Uterus (tissue), 4 donors: ENCODE data around the gene VSX1. TPM values are rescaled to one million over a fixed set of nuclear protein-coding genes. Genes with fewer than 3 reads are reported as not detected.

Source experiments
- DNase-seq, 2 donors: peaks; one replicate each; pipeline ENCODE4 v3.0.0-alpha.2; 2019 to 2020
- H3K27ac ChIP-seq, 2 donors: fragments of 200-600 bp; sonication (generic); 1 replicate in 1 of 2; 2 replicates in 1 of 2; pipeline ENCODE4 v1.5.1; 2016 to 2018
- H3K27me3 ChIP-seq, 2 donors: fragments of 200-600 bp; sonication (generic); one replicate each; pipeline ENCODE4 v1.5.1; 2018 to 2019; ENCODE audit warnings: control low read depth in 1 of 2
- H3K36me3 ChIP-seq, 2 donors: fragments of 200-600 bp; sonication (generic); one replicate each; pipeline ENCODE4 v1.5.1; 2019; ENCODE audit warnings: control low read depth in 1 of 2
- H3K4me1 ChIP-seq, 2 donors: fragments of 200-600 bp; sonication (generic); one replicate each; pipeline ENCODE4 v1.5.1; 2018 to 2019; ENCODE audit warnings: control low read depth in 1 of 2
- H3K4me3 ChIP-seq, 2 donors: fragments of 200-600 bp; sonication (generic); 1 replicate in 1 of 2; 2 replicates in 1 of 2; pipeline ENCODE4 v1.5.1; 2018 to 2019; ENCODE audit warnings: mild to moderate bottlenecking in 1 of 2
- H3K9me3 ChIP-seq, 2 donors: fragments of 200-600 bp; sonication (generic); one replicate each; pipeline ENCODE4 v1.5.1; 2019; ENCODE audit warnings: control low read depth in 1 of 2
- CTCF ChIP-seq, 4 experiments: fragments of 200-600 bp in 2 of 4; fragments of 450-650 bp in 2 of 4; sonication (generic) in 2 of 4; IDR thresholded peaks; one replicate each; pipeline ENCODE4 v1.5.1; 2016 to 2019; ENCODE audit warnings: antibody characterized with exemption in 4 of 4, mild to moderate bottlenecking in 2 of 4, moderate library complexity in 1 of 4
- POLR2A ChIP-seq, 2 donors: fragments of 450-650 bp; IDR thresholded peaks; one replicate each; pipeline ENCODE4 v1.6.1; 2016; ENCODE audit warnings: antibody characterized with exemption in 2 of 2, mild to moderate bottlenecking in 1 of 2, moderate library complexity in 1 of 2
- intact Hi-C: fragments of 100-400 bp; cut with DNase I; formaldehyde crosslinking; loops from one replicate; pipeline ENCODE4 v1.15.1; 2023; ENCODE audit warnings: low total_unique reads
- total RNA-seq, 4 donors: library from RNA; depleted of rRNA in 3 of 4; stranded (reverse); fragments of >200 nt in 3 of 4; gene quantifications; one replicate each; pipeline versions ENCODE4 v1.1.0 to v1.2.4, GENCODE V29; 2014 to 2023
- donor health status: DM: yes; HTN: yes; CAD: no.

The VSX1 gene
- total RNA-seq, 4 donors from 2014 or later, result 0.18 TPM; not detected in 3

- TF ChIP-seq POLR2A (IDR thresholded peaks at IDR 0.05), result no peak
- TF ChIP-seq CTCF (IDR thresholded peaks at IDR 0.05), result no peak
- H3K4me3 ChIP-seq, result no peak overlapping the region
- H3K9me3 ChIP-seq, result no peaks in the 10 kb centered on the region
- H3K36me3 ChIP-seq, result no peaks in the 10 kb centered on the region
- H3K27me3 ChIP-seq, result peaks cover 19 to 62% of the 10 kb centered on the region in 2 donors
- intact Hi-C loops, result no loop called here
- H3K4me1 ChIP-seq, result no peaks in the 10 kb centered on the region
- DNase-seq, result no peak
- H3K27ac ChIP-seq, result no peak overlapping the region
These were observed 1.3 kb upstream of the VSX1 start for GRCh38 chr20:25083141-25083772.

GRCh38 chr20:25082498-25082873, 545 bp upstream of the VSX1 start:
- H3K4me3 ChIP-seq, result no peak overlapping the region
- H3K4me1 ChIP-seq, result peaks cover 0 to 4% of the 10 kb centered on the region in 2 donors
- peaks cover 19 to 62% of the 10 kb centered on the region in 2 donors for H3K27me3 ChIP-seq
- no peak for TF ChIP-seq CTCF (IDR thresholded peaks at IDR 0.05)
- TF ChIP-seq POLR2A (IDR thresholded peaks at IDR 0.05), result no peak
- H3K9me3 ChIP-seq, result no peaks in the 10 kb centered on the region
- intact Hi-C loops, result no loop called here
- DNase-seq, result no peak
- no peak overlapping the region for H3K27ac ChIP-seq
- H3K36me3 ChIP-seq, result no peaks in the 10 kb centered on the region

- intact Hi-C loops, result no loop called here
- no peak overlapping the region for H3K27ac ChIP-seq
- peaks cover 19 to 58% of the 10 kb centered on the region in 2 donors for H3K27me3 ChIP-seq
- TF ChIP-seq POLR2A (IDR thresholded peaks at IDR 0.05) (no peak), CTCF (IDR thresholded peaks at IDR 0.05) (no peak)
- no peak overlapping the region for H3K4me3 ChIP-seq
- DNase-seq, result no peak
- H3K9me3 ChIP-seq, result no peaks in the 10 kb centered on the region
- H3K4me1 ChIP-seq, result peaks cover 0 to 7% of the 10 kb centered on the region in 2 donors
- no peaks in the 10 kb centered on the region for H3K36me3 ChIP-seq
These were observed 744 bp downstream of the VSX1 start for GRCh38 chr20:25081065-25081729.

- Histone ChIP-seq H3K27me3 (peaks cover 17 to 40% of the 10 kb centered on the region in 2 donors), H3K36me3 (no peaks in the 10 kb centered on the region), H3K4me1 (peaks cover 0 to 7% of the 10 kb centered on the region in 2 donors), H3K27ac (no peak overlapping the region), H3K4me3 (no peak overlapping the region), H3K9me3 (no peaks in the 10 kb centered on the region)
- no peak for DNase-seq
- intact Hi-C loops, result loop anchor here (5.0 kb wide), 1 partner anchor 318 kb away; no protein-coding TSS in a partner anchor
- TF ChIP-seq CTCF (IDR thresholded peaks at IDR 0.05), result no peak
- no peak for TF ChIP-seq POLR2A (IDR thresholded peaks at IDR 0.05)
These were observed 2.8 kb downstream of the VSX1 start for GRCh38 chr20:25079171-25079570.

- no peak overlapping the region for H3K27ac ChIP-seq
- H3K36me3 ChIP-seq, result no peaks in the 10 kb centered on the region
- DNase-seq, result no peak
- H3K9me3 ChIP-seq, result no peaks in the 10 kb centered on the region
- H3K4me3 ChIP-seq, result no peak overlapping the region
- peaks cover 17 to 34% of the 10 kb centered on the region in 2 donors for H3K27me3 ChIP-seq
- no peak for TF ChIP-seq POLR2A (IDR thresholded peaks at IDR 0.05)
- no peak for TF ChIP-seq CTCF (IDR thresholded peaks at IDR 0.05)
- H3K4me1 ChIP-seq, result peaks cover 0 to 7% of the 10 kb centered on the region in 2 donors
- intact Hi-C loops, result loop anchor here (5.0 kb wide), 1 partner anchor 319 kb away; no protein-coding TSS in a partner anchor
These were observed 3.3 kb downstream of the VSX1 start for GRCh38 chr20:25078662-25079061.
